HL-60 (cell line): ENCODE results near the gene CDH5.

ENCODE experiments used
- DNase-seq, 2 experiments: peaks; one replicate each; pipeline ENCODE4 v3.0.0-alpha.2; 2010 to 2020; ENCODE audit warnings: low read depth in 1 of 2, low spot score in 1 of 2
- H3K27ac ChIP-seq: fragments of 250-450 bp; sonication (Bioruptor Pico); replicated peaks from 2 replicates; pipeline ENCODE4 v1.5.1; 2020; ENCODE audit warnings: mild to moderate bottlenecking, moderate library complexity
- H3K27me3 ChIP-seq: fragments of 250-450 bp; sonication (Bioruptor Pico); 2 replicates; pipeline ENCODE4 v1.5.1; 2021; ENCODE audit warnings: mild to moderate bottlenecking, moderate library complexity; ENCODE audit not compliant: insufficient read depth, poor library complexity, severe bottlenecking
- H3K4me3 ChIP-seq: replicated peaks from 2 replicates; pipeline ENCODE4 v1.5.1; 2011; ENCODE audit warnings: mild to moderate bottlenecking, control low read depth, low read length; ENCODE audit not compliant: insufficient read depth
- GABPA ChIP-seq: IDR thresholded peaks from 2 replicates; pipeline ENCODE4 v1.6.1; 2012; ENCODE audit warnings: low read depth
- POLR2AphosphoS5 ChIP-seq: IDR thresholded peaks from 2 replicates; pipeline ENCODE4 v1.6.1; 2012; ENCODE audit warnings: low read depth
- SPI1 ChIP-seq: IDR thresholded peaks from 2 replicates; pipeline ENCODE4 v1.6.1; 2012; ENCODE audit warnings: low read depth, mild to moderate bottlenecking, borderline replicate concordance
- TF ChIP-seq, protein P1 (sequence below): IDR thresholded peaks from one replicate; pipeline ENCODE4 v1.5.1; 2011; ENCODE audit warnings: low read length, control low read depth, inconsistent platforms; ENCODE audit not compliant: insufficient read depth
- TF ChIP-seq, protein P2 (sequence below): IDR thresholded peaks from 2 replicates; pipeline ENCODE4 v1.6.1; 2012; ENCODE audit warnings: low read depth; ENCODE audit not compliant: insufficient replicate concordance

Gene CDH5

DNA sequence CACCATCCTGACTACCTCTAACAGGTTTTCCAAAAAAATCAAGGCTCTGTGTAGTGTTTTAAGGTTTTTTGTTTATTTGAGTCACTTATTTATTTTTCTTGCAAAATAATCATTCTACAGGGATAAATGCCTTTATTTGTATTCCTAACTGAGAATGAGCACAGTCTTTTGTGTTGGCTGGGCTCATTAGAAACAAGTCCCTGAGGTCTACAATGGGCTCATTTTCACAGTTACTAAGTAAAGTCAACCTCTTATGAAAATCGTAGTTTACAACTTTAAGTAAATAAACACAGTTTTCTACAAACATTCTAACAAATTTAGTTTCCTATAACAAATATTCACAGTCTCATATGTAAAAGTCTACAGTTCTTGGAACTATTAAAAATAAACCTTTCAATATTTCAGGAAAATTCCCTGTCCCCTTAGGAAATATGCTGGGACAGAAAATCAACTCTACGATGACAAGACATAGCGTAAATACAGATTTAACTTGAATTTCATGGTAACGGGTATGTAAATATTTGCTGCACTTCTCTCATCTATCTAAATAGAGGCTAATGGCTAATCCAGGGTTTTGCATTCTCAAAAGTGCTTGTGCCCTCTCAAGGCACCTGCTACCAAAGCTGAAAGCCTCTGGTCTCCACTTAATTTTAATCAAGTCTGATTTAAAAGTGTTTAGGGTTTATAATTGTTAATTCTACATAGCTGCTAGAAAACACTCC lies 31.5 kb upstream of the CDH5 start:
- peaks cover 3% of the 10 kb centered on the region for H3K27me3 ChIP-seq
- TF ChIP-seq GABPA (no peak), POLR2AphosphoS5 (no peak), SPI1 (no peak)
- TF ChIP-seq, protein P1, sequence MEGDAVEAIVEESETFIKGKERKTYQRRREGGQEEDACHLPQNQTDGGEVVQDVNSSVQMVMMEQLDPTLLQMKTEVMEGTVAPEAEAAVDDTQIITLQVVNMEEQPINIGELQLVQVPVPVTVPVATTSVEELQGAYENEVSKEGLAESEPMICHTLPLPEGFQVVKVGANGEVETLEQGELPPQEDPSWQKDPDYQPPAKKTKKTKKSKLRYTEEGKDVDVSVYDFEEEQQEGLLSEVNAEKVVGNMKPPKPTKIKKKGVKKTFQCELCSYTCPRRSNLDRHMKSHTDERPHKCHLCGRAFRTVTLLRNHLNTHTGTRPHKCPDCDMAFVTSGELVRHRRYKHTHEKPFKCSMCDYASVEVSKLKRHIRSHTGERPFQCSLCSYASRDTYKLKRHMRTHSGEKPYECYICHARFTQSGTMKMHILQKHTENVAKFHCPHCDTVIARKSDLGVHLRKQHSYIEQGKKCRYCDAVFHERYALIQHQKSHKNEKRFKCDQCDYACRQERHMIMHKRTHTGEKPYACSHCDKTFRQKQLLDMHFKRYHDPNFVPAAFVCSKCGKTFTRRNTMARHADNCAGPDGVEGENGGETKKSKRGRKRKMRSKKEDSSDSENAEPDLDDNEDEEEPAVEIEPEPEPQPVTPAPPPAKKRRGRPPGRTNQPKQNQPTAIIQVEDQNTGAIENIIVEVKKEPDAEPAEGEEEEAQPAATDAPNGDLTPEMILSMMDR = no peak
- TF ChIP-seq, protein P2, sequence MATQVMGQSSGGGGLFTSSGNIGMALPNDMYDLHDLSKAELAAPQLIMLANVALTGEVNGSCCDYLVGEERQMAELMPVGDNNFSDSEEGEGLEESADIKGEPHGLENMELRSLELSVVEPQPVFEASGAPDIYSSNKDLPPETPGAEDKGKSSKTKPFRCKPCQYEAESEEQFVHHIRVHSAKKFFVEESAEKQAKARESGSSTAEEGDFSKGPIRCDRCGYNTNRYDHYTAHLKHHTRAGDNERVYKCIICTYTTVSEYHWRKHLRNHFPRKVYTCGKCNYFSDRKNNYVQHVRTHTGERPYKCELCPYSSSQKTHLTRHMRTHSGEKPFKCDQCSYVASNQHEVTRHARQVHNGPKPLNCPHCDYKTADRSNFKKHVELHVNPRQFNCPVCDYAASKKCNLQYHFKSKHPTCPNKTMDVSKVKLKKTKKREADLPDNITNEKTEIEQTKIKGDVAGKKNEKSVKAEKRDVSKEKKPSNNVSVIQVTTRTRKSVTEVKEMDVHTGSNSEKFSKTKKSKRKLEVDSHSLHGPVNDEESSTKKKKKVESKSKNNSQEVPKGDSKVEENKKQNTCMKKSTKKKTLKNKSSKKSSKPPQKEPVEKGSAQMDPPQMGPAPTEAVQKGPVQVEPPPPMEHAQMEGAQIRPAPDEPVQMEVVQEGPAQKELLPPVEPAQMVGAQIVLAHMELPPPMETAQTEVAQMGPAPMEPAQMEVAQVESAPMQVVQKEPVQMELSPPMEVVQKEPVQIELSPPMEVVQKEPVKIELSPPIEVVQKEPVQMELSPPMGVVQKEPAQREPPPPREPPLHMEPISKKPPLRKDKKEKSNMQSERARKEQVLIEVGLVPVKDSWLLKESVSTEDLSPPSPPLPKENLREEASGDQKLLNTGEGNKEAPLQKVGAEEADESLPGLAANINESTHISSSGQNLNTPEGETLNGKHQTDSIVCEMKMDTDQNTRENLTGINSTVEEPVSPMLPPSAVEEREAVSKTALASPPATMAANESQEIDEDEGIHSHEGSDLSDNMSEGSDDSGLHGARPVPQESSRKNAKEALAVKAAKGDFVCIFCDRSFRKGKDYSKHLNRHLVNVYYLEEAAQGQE = no peak

DNA sequence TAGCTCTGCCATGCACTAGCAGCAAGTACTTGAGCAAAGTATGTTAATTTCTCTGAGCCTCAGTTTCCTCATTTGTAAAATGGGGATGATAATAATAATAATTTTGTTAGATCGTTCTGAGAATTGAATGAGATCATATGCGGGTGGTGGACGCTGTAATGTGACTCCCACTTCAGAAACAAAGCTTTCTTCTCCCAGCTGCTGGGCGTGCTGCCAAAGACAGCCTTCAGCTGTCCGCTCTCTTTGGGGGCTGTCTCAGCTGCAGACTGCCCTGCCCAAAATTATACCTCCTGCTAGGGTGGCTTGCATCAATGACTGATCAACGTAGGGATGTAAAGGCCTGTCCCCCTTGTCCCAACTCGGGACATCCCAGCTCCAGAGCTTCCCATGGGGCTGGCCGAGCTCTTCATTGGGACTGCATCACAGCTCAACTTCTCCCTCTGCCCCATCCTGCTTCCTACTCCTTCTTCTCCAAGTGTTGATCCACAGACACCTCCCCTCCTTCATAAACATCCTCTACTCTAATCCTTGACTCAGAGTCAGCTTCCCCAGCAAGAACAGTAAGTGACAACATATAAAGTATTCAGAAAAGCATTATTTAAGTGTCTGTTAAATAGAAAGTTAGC lies 30.7 kb upstream of the CDH5 start:
- Histone ChIP-seq H3K27ac (no peak overlapping the region), H3K4me3 (no peak overlapping the region), H3K27me3 (no peaks in the 10 kb centered on the region)
- DNase-seq = no peak
- TF ChIP-seq, protein P2 = no peak
- TF ChIP-seq SPI1 = no peak
- TF ChIP-seq GABPA = no peak
- TF ChIP-seq, protein P1 = no peak
- no peak for TF ChIP-seq POLR2AphosphoS5

More for the DNA sequence above, 31.5 kb upstream of the CDH5 start:
- no peak overlapping the region for H3K4me3 ChIP-seq
- H3K27ac ChIP-seq = no peak overlapping the region
- no peak for DNase-seq

DNA sequence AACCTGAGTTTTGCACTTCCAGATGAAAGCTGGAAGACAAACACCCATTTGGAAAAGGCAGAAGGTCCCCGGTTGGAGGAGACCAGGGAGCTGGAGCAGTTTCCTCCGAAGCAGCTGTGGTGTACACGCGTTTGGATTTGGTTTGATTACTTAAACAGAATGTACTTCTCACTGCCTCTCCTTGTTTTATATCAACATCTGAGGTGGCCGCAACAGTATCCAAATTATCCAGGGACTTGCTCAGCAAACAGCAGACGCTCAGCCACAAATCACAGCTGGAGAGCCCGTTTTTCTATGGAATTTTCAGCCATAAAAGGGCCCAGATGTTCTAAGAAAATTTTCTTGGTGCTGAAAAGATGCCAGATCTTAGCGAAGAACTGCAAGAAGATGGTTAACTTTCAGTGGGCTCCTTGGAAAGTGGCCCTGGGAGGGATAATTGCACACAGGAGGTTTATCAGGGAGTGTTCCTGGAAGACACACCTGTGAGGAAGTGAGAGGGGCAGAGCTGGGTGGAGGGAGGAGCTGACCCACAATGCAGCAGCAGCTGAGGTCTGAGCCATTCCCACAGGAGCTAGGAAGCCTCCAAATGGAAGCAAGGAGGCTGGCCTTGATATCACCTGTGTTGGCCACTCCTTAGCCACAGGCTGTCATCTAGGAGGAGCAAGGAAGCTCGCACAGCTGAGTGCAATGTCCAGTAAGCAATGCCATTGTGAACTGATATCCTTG lies 28.9 kb upstream of the CDH5 start:
- no peaks in the 10 kb centered on the region for H3K27me3 ChIP-seq
- H3K27ac ChIP-seq = no peak overlapping the region
- DNase-seq = no peak
- H3K4me3 ChIP-seq = no peak overlapping the region
- TF ChIP-seq, protein P2 = no peak
- TF ChIP-seq POLR2AphosphoS5 (no peak), SPI1 (no peak), GABPA (no peak)
- TF ChIP-seq, protein P1 = no peak
